Measurements from ENCODE around the gene CFAP46. TPM values are rescaled to one million over a fixed set of nuclear protein-coding genes. Genes with fewer than 3 reads are reported as not detected.

CFAP46 gene
- total and polyA plus RNA-seq, 10 of the 15 experiments (the other 5 are each of a cell fraction or from before 2014, with no cell fraction given), result 0.01 to 0.18 (median 0.03) TPM; not detected in 7

DNA sequence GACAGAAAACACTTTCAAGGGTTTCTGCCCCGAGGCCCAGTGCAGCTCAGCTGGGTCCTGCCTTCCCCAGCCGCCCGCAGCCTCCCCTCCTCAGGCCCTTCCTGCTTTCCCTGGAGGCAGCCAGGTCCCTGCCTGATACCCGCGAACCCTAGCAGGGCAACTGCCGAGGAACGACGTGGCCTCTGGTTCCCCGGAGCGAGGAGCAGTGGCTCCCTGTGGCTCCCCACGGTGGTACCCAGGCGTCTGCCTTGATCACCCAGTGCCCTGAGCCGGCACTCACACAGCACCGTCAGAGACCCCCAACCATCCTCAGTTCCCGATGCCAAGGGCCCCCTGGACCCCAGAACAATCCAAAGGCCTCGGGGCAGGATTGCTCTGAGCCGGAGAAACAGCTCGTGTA is 58.3 kb downstream of the CFAP46 start:
- Histone ChIP-seq H3K9me3 (replicated peaks; ENCODE audit: control insufficient read depth, insufficient read depth, low read length) (no peaks in the 10 kb centered on the region; the same call in 2 of the 3 replicates), H3K4me2 (ENCODE audit: control insufficient read depth, insufficient read depth) (no peak overlapping the region), H3K27me3 (replicated peaks in 1 of 2; ENCODE audit: control insufficient read depth in 2 of 2, insufficient read depth in 2 of 2, low read length in 1 of 2) (no peaks in the 10 kb centered on the region), H3K4me3 (no peak overlapping the region), H3K36me3 (ENCODE audit: control insufficient read depth in 2 of 2, insufficient read depth in 2 of 2, low read length in 1 of 2) (no peaks in the 10 kb centered on the region), H3K9ac (ENCODE audit: control insufficient read depth, insufficient read depth, low read length) (no peak overlapping the region), H3K4me1 (ENCODE audit: control insufficient read depth, insufficient read depth, low read length) (no peaks in the 10 kb centered on the region), H4K20me1 (ENCODE audit: control insufficient read depth, insufficient read depth) (no peaks in the 10 kb centered on the region), H3K79me2 (ENCODE audit: control insufficient read depth, insufficient read depth, low read length) (no peaks in the 10 kb centered on the region), H3K27ac (ENCODE audit: control insufficient read depth, insufficient read depth) (no peak overlapping the region), H2AFZ (ENCODE audit: control insufficient read depth, low read depth, low read length) (no peak overlapping the region)
- ChIA-PET SMC1A (ENCODE audit: uncharacterized antibody, unreplicated experiment) (no interaction called here), CTCF (no interaction called here), RAD21 (ENCODE audit: unreplicated experiment) (no interaction called here), POLR2A (no interaction called here)
- ATAC-seq (no peak), FAIRE-seq (no peak), DNase-seq (ENCODE audit: low read depth, low spot score) (no peak)
- no TSS peak for BruUV-seq (replicated peaks)
- 16% methylated on average over 18 of the region's 18 CpGs for WGBS (ENCODE audit: insufficient coverage, insufficient replicate concordance, low lambda C conversion rate, missing lambda C conversion rate)
- intact Hi-C loops (cut with micrococcal nuclease; ENCODE audit: unreplicated experiment), result no loop called here
- no peak for TF ChIP-seq SUZ12 (IDR thresholded peaks at IDR 0.05; ENCODE audit: unreplicated experiment)
- no peak for TF ChIP-seq POLR2AphosphoS5 (IDR thresholded peaks at IDR 0.05; ENCODE audit: low read length)
- TF ChIP-seq BACH1 (IDR thresholded peaks at IDR 0.05; ENCODE audit: borderline replicate concordance), result no peak
- TF ChIP-seq, protein P1, sequence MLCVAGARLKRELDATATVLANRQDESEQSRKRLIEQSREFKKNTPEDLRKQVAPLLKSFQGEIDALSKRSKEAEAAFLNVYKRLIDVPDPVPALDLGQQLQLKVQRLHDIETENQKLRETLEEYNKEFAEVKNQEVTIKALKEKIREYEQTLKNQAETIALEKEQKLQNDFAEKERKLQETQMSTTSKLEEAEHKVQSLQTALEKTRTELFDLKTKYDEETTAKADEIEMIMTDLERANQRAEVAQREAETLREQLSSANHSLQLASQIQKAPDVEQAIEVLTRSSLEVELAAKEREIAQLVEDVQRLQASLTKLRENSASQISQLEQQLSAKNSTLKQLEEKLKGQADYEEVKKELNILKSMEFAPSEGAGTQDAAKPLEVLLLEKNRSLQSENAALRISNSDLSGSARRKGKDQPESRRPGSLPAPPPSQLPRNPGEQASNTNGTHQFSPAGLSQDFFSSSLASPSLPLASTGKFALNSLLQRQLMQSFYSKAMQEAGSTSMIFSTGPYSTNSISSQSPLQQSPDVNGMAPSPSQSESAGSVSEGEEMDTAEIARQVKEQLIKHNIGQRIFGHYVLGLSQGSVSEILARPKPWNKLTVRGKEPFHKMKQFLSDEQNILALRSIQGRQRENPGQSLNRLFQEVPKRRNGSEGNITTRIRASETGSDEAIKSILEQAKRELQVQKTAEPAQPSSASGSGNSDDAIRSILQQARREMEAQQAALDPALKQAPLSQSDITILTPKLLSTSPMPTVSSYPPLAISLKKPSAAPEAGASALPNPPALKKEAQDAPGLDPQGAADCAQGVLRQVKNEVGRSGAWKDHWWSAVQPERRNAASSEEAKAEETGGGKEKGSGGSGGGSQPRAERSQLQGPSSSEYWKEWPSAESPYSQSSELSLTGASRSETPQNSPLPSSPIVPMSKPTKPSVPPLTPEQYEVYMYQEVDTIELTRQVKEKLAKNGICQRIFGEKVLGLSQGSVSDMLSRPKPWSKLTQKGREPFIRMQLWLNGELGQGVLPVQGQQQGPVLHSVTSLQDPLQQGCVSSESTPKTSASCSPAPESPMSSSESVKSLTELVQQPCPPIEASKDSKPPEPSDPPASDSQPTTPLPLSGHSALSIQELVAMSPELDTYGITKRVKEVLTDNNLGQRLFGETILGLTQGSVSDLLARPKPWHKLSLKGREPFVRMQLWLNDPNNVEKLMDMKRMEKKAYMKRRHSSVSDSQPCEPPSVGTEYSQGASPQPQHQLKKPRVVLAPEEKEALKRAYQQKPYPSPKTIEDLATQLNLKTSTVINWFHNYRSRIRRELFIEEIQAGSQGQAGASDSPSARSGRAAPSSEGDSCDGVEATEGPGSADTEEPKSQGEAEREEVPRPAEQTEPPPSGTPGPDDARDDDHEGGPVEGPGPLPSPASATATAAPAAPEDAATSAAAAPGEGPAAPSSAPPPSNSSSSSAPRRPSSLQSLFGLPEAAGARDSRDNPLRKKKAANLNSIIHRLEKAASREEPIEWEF (IDR thresholded peaks at IDR 0.05; ENCODE audit: insufficient replicate concordance, low read depth, low read length), result no peak
- TF ChIP-seq NR2C1 (IDR thresholded peaks at IDR 0.05), result no peak
- no peak for TF ChIP-seq RBBP5 (conservative IDR thresholded peaks at IDR 0.05)
- TF ChIP-seq SMC3 (IDR thresholded peaks at IDR 0.05; ENCODE audit: borderline replicate concordance, low read length), result no peak
- no peak for TF ChIP-seq ASH2L (IDR thresholded peaks at IDR 0.05; ENCODE audit: borderline replicate concordance, low read depth)
- TF ChIP-seq TCF7 (IDR thresholded peaks at IDR 0.05; ENCODE audit: borderline replicate concordance), result no peak
- TF ChIP-seq NFYB (IDR thresholded peaks at IDR 0.05; ENCODE audit: insufficient read depth, low read depth, low read length), result no peak
- TF ChIP-seq NRF1 (conservative IDR thresholded peaks at IDR 0.05; ENCODE audit: low read depth, low read length), result no peak
- TF ChIP-seq CREB1 (IDR thresholded peaks at IDR 0.05; ENCODE audit: low read depth), result no peak
- no peak for TF ChIP-seq YY1 (IDR thresholded peaks at IDR 0.05; ENCODE audit: low read depth, low read length)
- TF ChIP-seq, protein P2, sequence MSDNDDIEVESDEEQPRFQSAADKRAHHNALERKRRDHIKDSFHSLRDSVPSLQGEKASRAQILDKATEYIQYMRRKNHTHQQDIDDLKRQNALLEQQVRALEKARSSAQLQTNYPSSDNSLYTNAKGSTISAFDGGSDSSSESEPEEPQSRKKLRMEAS (IDR thresholded peaks at IDR 0.05; ENCODE audit: low read depth, low read length), result no peak
- no peak for TF ChIP-seq ESRRA (IDR thresholded peaks at IDR 0.05; ENCODE audit: low read length)
- in situ Hi-C loops (cut with MboI), result no loop called here
